ENCODE measurements around the gene ARID4A.
"Not testable (repeated sequence)": the region's sequence is repeated elsewhere in the genome, so short reads cannot be mapped to it uniquely, and the experiment has no call there.

The ARID4A gene

DNA sequence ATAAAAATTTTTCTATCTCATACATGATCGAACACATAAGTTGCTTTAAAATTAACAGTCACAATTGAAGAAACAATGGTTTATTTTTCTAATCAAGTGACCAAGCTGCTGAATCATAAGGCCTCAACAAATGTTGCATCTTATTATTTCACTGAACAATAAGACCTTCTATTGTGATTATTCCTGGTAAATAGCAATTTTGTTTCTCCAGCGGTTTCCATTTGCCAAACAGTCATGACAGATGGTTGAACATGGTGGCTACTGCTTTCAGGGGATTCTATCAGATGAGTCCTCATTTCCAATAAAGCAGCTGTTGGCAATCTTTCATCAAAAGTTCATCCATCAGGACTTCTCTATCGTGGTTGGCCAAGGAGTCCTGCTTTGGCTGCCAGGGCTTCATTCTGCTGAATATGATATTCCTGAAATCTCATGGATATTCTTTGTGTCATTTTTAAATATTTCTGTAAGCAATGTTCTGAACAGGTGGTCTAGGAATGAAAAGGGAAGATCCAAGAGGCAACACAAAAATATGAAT is 110.4 kb downstream of the ARID4A start:
- H3K27me3 ChIP-seq = no peaks in the 10 kb centered on the region
- no peaks in the 10 kb centered on the region for H3K9me3 ChIP-seq
- no peak for DNase-seq
- peaks cover 56% of the 10 kb centered on the region for H3K36me3 ChIP-seq
- H3K4me1 ChIP-seq = no peaks in the 10 kb centered on the region
- TF ChIP-seq, protein P1, sequence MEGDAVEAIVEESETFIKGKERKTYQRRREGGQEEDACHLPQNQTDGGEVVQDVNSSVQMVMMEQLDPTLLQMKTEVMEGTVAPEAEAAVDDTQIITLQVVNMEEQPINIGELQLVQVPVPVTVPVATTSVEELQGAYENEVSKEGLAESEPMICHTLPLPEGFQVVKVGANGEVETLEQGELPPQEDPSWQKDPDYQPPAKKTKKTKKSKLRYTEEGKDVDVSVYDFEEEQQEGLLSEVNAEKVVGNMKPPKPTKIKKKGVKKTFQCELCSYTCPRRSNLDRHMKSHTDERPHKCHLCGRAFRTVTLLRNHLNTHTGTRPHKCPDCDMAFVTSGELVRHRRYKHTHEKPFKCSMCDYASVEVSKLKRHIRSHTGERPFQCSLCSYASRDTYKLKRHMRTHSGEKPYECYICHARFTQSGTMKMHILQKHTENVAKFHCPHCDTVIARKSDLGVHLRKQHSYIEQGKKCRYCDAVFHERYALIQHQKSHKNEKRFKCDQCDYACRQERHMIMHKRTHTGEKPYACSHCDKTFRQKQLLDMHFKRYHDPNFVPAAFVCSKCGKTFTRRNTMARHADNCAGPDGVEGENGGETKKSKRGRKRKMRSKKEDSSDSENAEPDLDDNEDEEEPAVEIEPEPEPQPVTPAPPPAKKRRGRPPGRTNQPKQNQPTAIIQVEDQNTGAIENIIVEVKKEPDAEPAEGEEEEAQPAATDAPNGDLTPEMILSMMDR (IDR thresholded peaks at IDR 0.05; ENCODE audit: low read depth, low read length) = no peak
- H3K4me3 ChIP-seq (ENCODE audit: low read depth, low read length) = no peak overlapping the region

DNA sequence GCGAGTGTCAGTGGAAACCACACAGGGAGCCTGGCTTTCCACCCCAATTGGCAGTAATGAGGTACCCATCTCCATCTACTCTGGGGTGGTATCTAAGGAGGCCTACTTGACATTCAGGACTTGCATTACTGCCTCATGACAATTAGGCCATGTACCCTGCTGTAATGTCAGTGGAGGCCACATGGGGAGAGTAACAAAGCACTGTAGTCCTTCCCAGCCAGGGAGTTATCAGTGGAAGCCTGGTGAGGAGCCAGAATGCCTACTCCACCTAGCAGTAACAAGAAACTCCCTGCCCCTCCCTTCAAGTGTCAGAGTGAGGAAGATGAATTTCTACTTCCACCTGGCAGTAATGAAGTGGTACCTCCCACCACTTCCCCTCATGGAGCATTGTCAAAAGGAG is 116.5 kb downstream of the ARID4A start:
- Histone ChIP-seq H3K9me3 (no peaks in the 10 kb centered on the region; the same call in 1 of the 2 replicates), H3K4me3 (ENCODE audit: low read depth, low read length) (no peak overlapping the region), H3K27me3 (no peaks in the 10 kb centered on the region), H3K36me3 (peaks cover 74% of the 10 kb centered on the region), H3K4me1 (peaks cover 5% of the 10 kb centered on the region)
- TF ChIP-seq, protein P1 (IDR thresholded peaks at IDR 0.05; ENCODE audit: low read depth, low read length) = peak; percentile 20; the same call in 1 of the 2 replicates
- DNase-seq = no peak

DNA sequence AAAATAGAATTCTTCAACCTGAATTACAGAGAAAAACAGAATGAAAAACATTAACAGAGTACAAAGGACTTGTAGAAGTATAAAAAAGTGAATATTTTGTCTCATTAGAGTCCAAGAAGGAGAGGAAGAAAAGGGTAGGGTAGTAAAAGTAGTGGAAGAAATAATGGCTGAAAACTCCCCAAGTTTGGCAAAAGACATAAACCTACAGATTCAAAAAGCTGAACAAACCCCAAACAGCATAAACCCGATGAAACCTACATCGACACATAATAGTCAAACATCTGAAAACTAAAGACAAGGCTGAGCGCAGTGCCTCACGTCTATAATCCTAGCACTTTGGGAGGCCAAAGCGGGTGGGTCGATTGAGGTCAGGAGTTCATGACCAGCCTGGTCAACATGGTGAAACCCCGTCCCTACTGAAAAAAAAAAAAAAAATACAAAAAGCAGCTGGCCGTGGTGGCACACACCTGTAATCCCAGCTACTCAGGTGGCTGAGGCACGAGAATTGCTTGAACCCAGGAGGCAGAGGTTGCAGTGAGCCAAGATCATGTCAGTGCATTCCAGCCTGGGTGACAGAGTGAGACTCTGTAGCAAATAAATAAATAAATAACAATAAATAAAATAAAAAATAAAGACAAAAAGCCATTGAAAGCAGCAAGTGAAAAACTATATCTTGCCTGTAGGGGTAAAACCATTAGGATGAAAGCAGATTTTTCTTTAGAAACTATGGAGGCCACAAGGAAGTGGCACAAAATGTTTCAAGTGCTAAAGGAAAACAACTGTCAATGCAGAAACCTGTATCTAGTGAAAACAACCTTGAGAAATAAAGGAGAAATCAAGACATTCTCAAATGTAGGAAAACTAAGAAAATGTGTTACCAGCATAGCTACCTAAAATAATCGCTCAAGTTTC is 117.5 kb downstream of the ARID4A start:
- no peak for DNase-seq
- Histone ChIP-seq H3K4me1 (peaks cover 5% of the 10 kb centered on the region), H3K27me3 (no peaks in the 10 kb centered on the region), H3K4me3 (ENCODE audit: low read depth, low read length) (no peak overlapping the region), H3K36me3 (peaks cover 72% of the 10 kb centered on the region), H3K9me3 (no peaks in the 10 kb centered on the region; the same call in 1 of the 2 replicates)
- TF ChIP-seq, protein P1 (IDR thresholded peaks at IDR 0.05; ENCODE audit: low read depth, low read length) = no peak

DNA sequence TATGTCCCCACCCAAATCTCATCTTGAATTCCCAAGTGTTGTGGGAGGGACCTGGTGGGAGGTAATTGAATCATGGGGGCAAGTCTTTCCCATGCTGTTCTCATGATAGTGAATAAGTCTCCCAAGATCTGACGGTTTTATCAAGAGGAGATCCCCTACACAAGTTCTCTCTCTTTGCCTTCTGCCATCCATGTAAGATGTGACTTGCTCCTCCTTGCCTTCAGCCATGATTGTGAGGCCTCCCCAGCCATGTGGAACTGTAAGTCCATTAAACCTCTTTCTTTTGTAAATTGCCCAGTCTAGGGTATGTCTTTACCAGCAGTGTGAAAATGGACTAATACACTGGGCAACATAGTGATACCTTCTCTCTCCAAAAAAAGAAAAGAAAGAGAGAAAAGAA is 118.6 kb downstream of the ARID4A start:
- not testable (repeated sequence) for H3K4me1 ChIP-seq; DNase-seq; H3K9me3 ChIP-seq; H3K4me3 ChIP-seq (ENCODE audit: low read depth, low read length); H3K27me3 ChIP-seq
- peaks cover 64% of the 10 kb centered on the region for H3K36me3 ChIP-seq

Data from BE2C (cell line).